IMR-90 (cell line): ENCODE measurements around the gene NFAT5. TPM values are rescaled to one million over a fixed set of nuclear protein-coding genes. Genes with fewer than 3 reads are reported as not detected.
A peak's percentile ranks its signal among the peaks of the same experiment; 100 is the strongest.

Experiments
- ATAC-seq: fragments of 200-7000 bp; cut with Tn5 transposase; 2 replicates; pipeline ENCODE4 v1.9.1; 2020; ENCODE audit warnings: low read depth, mild to moderate bottlenecking, moderate library complexity
- BruUV-seq: library from RNA; stranded (reverse); fragments of 400-500 nt; replicated peaks from 2 replicates; lab custom pipeline; 2021; lab: Mats Ljungman, UMichigan
- CTCF ChIA-PET: fragments of 300-600 bp; formaldehyde crosslinking; extraction: SDS; loops from one replicate; lab custom pipeline; 2021; ENCODE audit warnings: antibody characterized with exemption; lab: Yijun Ruan, JAX
- POLR2A ChIA-PET: fragments of 300-600 bp; sonication (Branson Sonifier 250); formaldehyde crosslinking; loops from one replicate; lab custom pipeline; 2022; ENCODE audit warnings: antibody characterized with exemption; ENCODE audit not compliant: unreplicated experiment; lab: Charles Lee
- DNase-seq: peaks from one replicate; pipeline ENCODE4 v3.0.0; 2013
- H2AFZ ChIP-seq: replicated peaks from 2 replicates; pipeline ENCODE3; 2013; ENCODE audit warnings: low read length, mild to moderate bottlenecking; ENCODE audit not compliant: poor library complexity
- H2AK5ac ChIP-seq: 2 replicates; pipeline ENCODE4 v1.6.1; 2013; ENCODE audit warnings: low read depth, low read length, inconsistent platforms
- H2AK9ac ChIP-seq: replicated peaks from 2 replicates; pipeline ENCODE3; 2013; ENCODE audit warnings: mild to moderate bottlenecking, low read depth, low read length, moderate library complexity; ENCODE audit not compliant: poor library complexity
- H2BK120ac ChIP-seq: 2 replicates; pipeline ENCODE4 v1.6.1; 2013; ENCODE audit warnings: low read depth, low read length, inconsistent platforms
- H2BK15ac ChIP-seq: 3 replicates; pipeline ENCODE4 v1.6.1; 2013; ENCODE audit warnings: low read depth, low read length, inconsistent platforms
- H2BK20ac ChIP-seq: 2 replicates; pipeline ENCODE4 v1.6.1; 2013; ENCODE audit warnings: low read depth, mild to moderate bottlenecking, inconsistent platforms, low read length, moderate library complexity
- H2BK5ac ChIP-seq: 2 replicates; pipeline ENCODE4 v1.6.1; 2013; ENCODE audit warnings: mild to moderate bottlenecking, low read depth, low read length, inconsistent platforms; ENCODE audit not compliant: poor library complexity, severe bottlenecking
- H3K14ac ChIP-seq: replicated peaks from 2 replicates; pipeline ENCODE4 v1.6.1; 2013; ENCODE audit warnings: low read depth, low read length, inconsistent platforms
- H3K18ac ChIP-seq: 2 replicates; pipeline ENCODE4 v1.6.1; 2013; ENCODE audit warnings: low read depth, low read length, control low read depth
- H3K23ac ChIP-seq: 2 replicates; pipeline ENCODE4 v1.6.1; 2013; ENCODE audit warnings: low read depth, low read length, inconsistent platforms
- H3K27ac ChIP-seq: 2 replicates; pipeline ENCODE4 v1.5.1; 2013; ENCODE audit warnings: mild to moderate bottlenecking, control low read depth, low read length; ENCODE audit not compliant: insufficient read depth
- H3K27me3 ChIP-seq: 2 replicates; pipeline ENCODE4 v1.6.1; 2013; ENCODE audit warnings: low read length; ENCODE audit not compliant: control insufficient read depth, insufficient read depth
- H3K36me3 ChIP-seq: 2 replicates; pipeline ENCODE4 v1.6.1; 2013; ENCODE audit warnings: low read length, mixed read lengths; ENCODE audit not compliant: control insufficient read depth, insufficient read depth
- H3K4ac ChIP-seq: 2 replicates; pipeline ENCODE4 v1.6.1; 2013; ENCODE audit warnings: low read depth, low read length, inconsistent platforms
- H3K4me1 ChIP-seq: 2 replicates; pipeline ENCODE4 v1.6.1; 2013; ENCODE audit warnings: low read length, mixed read lengths; ENCODE audit not compliant: control insufficient read depth, insufficient read depth
- H3K4me2 ChIP-seq: 2 replicates; pipeline ENCODE4 v1.6.1; 2013; ENCODE audit warnings: low read depth, mild to moderate bottlenecking, control low read depth, low read length, moderate library complexity
- H3K4me3 ChIP-seq: 2 replicates; pipeline ENCODE4 v1.5.1; 2013; ENCODE audit warnings: low read depth, mild to moderate bottlenecking, control low read depth, low read length, moderate library complexity; ENCODE audit not compliant: insufficient read depth
- H3K56ac ChIP-seq: 2 replicates; pipeline ENCODE4 v1.6.1; 2013; ENCODE audit warnings: low read length, inconsistent platforms; ENCODE audit not compliant: insufficient read depth; ENCODE audit errors: extremely low read depth
- H3K79me1 ChIP-seq, 2 experiments: 2 replicates each; pipeline ENCODE4 v1.6.1; 2013; ENCODE audit warnings: low read length in 2 of 2, inconsistent platforms in 1 of 2, low read depth in 1 of 2
- H3K9ac ChIP-seq: 2 replicates; pipeline ENCODE4 v1.6.1; 2013; ENCODE audit warnings: low read depth, low read length, control low read depth
- H3K9me1 ChIP-seq: 2 replicates; pipeline ENCODE4 v1.6.1; 2013; ENCODE audit warnings: low read length, inconsistent platforms; ENCODE audit not compliant: insufficient read depth
- H3K9me3 ChIP-seq: 2 replicates; pipeline ENCODE4 v1.6.1; 2013; ENCODE audit warnings: low read length; ENCODE audit not compliant: control insufficient read depth, insufficient read depth
- H4K20me1 ChIP-seq: 2 replicates; pipeline ENCODE4 v1.6.1; 2013; ENCODE audit warnings: low read length, inconsistent platforms; ENCODE audit not compliant: insufficient read depth
- H4K5ac ChIP-seq: 2 replicates; pipeline ENCODE4 v1.6.1; 2013; ENCODE audit warnings: mild to moderate bottlenecking, low read depth, low read length, control low read depth
- H4K8ac ChIP-seq, 2 experiments: 2 replicates each; pipeline ENCODE4 v1.6.1; 2013; ENCODE audit warnings: low read depth in 2 of 2, low read length in 2 of 2, control low read depth in 1 of 2, inconsistent platforms in 1 of 2
- H4K91ac ChIP-seq: 2 replicates; pipeline ENCODE4 v1.6.1; 2013; ENCODE audit warnings: low read depth, low read length, inconsistent platforms; ENCODE audit not compliant: insufficient read depth
- CTCF ChIP-seq: conservative IDR thresholded peaks from 2 replicates; pipeline ENCODE4 v1.5.1; 2012; ENCODE audit warnings: mild to moderate bottlenecking, low read depth, low read length, improper control_type of control experiment
- MXI1 ChIP-seq: IDR thresholded peaks from 2 replicates; pipeline ENCODE4 v1.6.1; 2012; ENCODE audit warnings: low read depth, mild to moderate bottlenecking, low read length, moderate library complexity, borderline replicate concordance
- WGBS, 2 experiments: methylation state at CpG; one replicate each; pipeline versions ENCODE4 v1.1.5 to v1.1.7; 2013; ENCODE audit warnings: missing lambda C conversion rate in 2 of 2; ENCODE audit not compliant: insufficient read length in 1 of 2; ENCODE audit errors: extremely low coverage in 2 of 2; 5-methylcytosine and 5-hydroxymethylcytosine counted together
- dilution Hi-C: fragments of 300-500 bp; cut with HindIII; formaldehyde crosslinking; loops from one replicate; pipeline ENCODE4 v1.14.3; 2018; ENCODE audit warnings: low sequenced_read_pairs; ENCODE audit not compliant: unreplicated experiment
- in situ Hi-C: fragments of 300-500 bp; cut with MboI; formaldehyde crosslinking; loops from 3 replicates; pipeline ENCODE4 v1.14.3; 2019; ENCODE audit warnings: low sequenced_read_pairs, inconsistent platforms, mixed read lengths
- intact Hi-C: fragments of 100-400 bp; cut with micrococcal nuclease; formaldehyde crosslinking; loops from 2 replicates; pipeline ENCODE4 v1.10.0; 2022
- polyA plus RNA-seq, 3 experiments: library from polyadenylated mRNA; depleted of rRNA; stranded (reverse); fragments of >200 nt; gene quantifications; 2 replicates each; pipeline ENCODE4 v1.2.3, GENCODE V29; 2012; ENCODE audit warnings: low replicate concordance in 1 of 3
- total RNA-seq: library from RNA; depleted of rRNA; stranded (reverse); fragments of >200 nt; gene quantifications from 2 replicates; pipeline ENCODE4 v1.2.3, GENCODE V29; 2012

NFAT5 gene
- total and polyA plus RNA-seq, 2 of the 4 experiments (the other 2 are of a cell fraction) = 10.9 to 20.1 TPM

- in situ Hi-C loops = no loop called here
- TF ChIP-seq MXI1 (no peak), CTCF (no peak)
- Histone ChIP-seq H2BK120ac (no peak overlapping the region), H3K23ac (peak overlapping the region; percentile 11; the same call in 1 of the 2 replicates), H3K4me2 (no peak overlapping the region), H3K9ac (no peak overlapping the region), H3K27me3 (no peaks in the 10 kb centered on the region), H4K91ac (no peak overlapping the region), H4K8ac (no peak overlapping the region), H3K18ac (no peak overlapping the region), H3K14ac (no peak overlapping the region), H2AFZ (no peak overlapping the region), H3K9me3 (no peaks in the 10 kb centered on the region), H3K27ac (no peak overlapping the region), H2BK20ac (no peak overlapping the region), H3K9me1 (peaks cover 5% of the 10 kb centered on the region; the same call in 1 of the 2 replicates), H4K20me1 (peaks cover 4% of the 10 kb centered on the region; the same call in 1 of the 2 replicates), H3K4ac (no peak overlapping the region), H2AK5ac (no peak overlapping the region), H2BK15ac (no peak overlapping the region), H3K56ac (no peak overlapping the region), H2AK9ac (no peak overlapping the region), H4K5ac (peak overlapping the region; percentile 12; the same call in 1 of the 2 replicates), H3K36me3 (peaks cover 11% of the 10 kb centered on the region), H3K4me1 (peaks cover 2% of the 10 kb centered on the region), H2BK5ac (peak overlapping the region; percentile 34), H3K79me1 (peaks cover 28 to 36% of the 10 kb centered on the region in 2 experiments), H3K4me3 (no peak overlapping the region)
- ChIA-PET CTCF (no interaction called here), POLR2A (no interaction called here)
- intact Hi-C loops = no loop called here
- dilution Hi-C loops = no loop called here
- no peak; the same call in 1 of the 2 replicates for ATAC-seq
- BruUV-seq = no TSS peak
- WGBS, 2 experiments = no CpG with 5 or more reads among the region's 2 CpGs
- DNase-seq = no peak
These were observed 136.1 kb downstream of the NFAT5 start for GRCh38 chr16:69701866-69702265.
